Measurements from ENCODE around the gene KPNB1. TPM values are rescaled to one million over a fixed set of nuclear protein-coding genes. Genes with fewer than 3 reads are reported as not detected.

Gene KPNB1
- polyA plus RNA-seq, 1 donor from 2014 or later, result 117 TPM

- Histone ChIP-seq H3K9ac (ENCODE audit: low read length) (no peak within 1 kb of the TSS), H3K79me2 (replicated peaks; ENCODE audit: insufficient read depth, low read length) (no peaks in the 10 kb centered on the region), H3K4me3 (ENCODE audit: low read length) (peak within 1 kb of the TSS; percentile 61), H3K27ac (ENCODE audit: low read length) (no peak within 1 kb of the TSS), H2AFZ (ENCODE audit: low read depth, low read length) (no peak within 1 kb of the TSS), H3F3A (ENCODE audit: insufficient read depth, low read length, poor library complexity, severe bottlenecking) (no peaks in the 10 kb centered on the region), H3K4me2 (ENCODE audit: low read length) (no peak within 1 kb of the TSS), H3K9me3 (ENCODE audit: low read length) (no peaks in the 10 kb centered on the region), H3K36me3 (ENCODE audit: insufficient read depth, low read length) (no peaks in the 10 kb centered on the region), H3K27me3 (ENCODE audit: insufficient read depth, low read depth, low read length) (peaks cover 64% of the 10 kb centered on the region), H4K20me1 (ENCODE audit: insufficient read depth) (no peaks in the 10 kb centered on the region), H3K9me2 (ENCODE audit: insufficient read depth, low read length) (no peaks in the 10 kb centered on the region)
- TF ChIP-seq EP300 (conservative IDR thresholded peaks at IDR 0.05; ENCODE audit: poor library complexity, severe bottlenecking) (no peak), TAF1 (IDR thresholded peaks at IDR 0.05; ENCODE audit: low read depth) (no peak), POLR2AphosphoS5 (IDR thresholded peaks at IDR 0.05) (no peak), EZH2 (IDR thresholded peaks at IDR 0.05; ENCODE audit: borderline replicate concordance, insufficient read depth, low read length, poor library complexity, severe bottlenecking) (no peak), SMC3 (conservative IDR thresholded peaks at IDR 0.05; ENCODE audit: poor library complexity) (no peak), CTCF (IDR thresholded peaks at IDR 0.05; ENCODE audit: poor library complexity, severe bottlenecking) (no peak), RAD21 (conservative IDR thresholded peaks at IDR 0.05) (no peak), MXI1 (conservative IDR thresholded peaks at IDR 0.05; ENCODE audit: poor library complexity, severe bottlenecking) (no peak), REST (IDR thresholded peaks at IDR 0.05; ENCODE audit: borderline replicate concordance) (no peak)
Observed at GRCh38 chr17:47733047-47733673, 83.4 kb downstream of the KPNB1 start, which contains the start of gene TBX21. Gene TBX21, plus strand, starts transcription at chr17:47733236. Its CDS starts 219 bp downstream, at chr17:47733455.

GRCh38 chr17:47733674-47734410, 84.1 kb downstream of the KPNB1 start:
- H3K4me3 ChIP-seq (ENCODE audit: low read length), result peak overlapping the region; percentile 61
- H3K9me3 ChIP-seq (ENCODE audit: low read length), result no peaks in the 10 kb centered on the region
- TF ChIP-seq EZH2 (IDR thresholded peaks at IDR 0.05; ENCODE audit: borderline replicate concordance, insufficient read depth, low read length, poor library complexity, severe bottlenecking), result peak; percentile 6
- TF ChIP-seq CTCF (IDR thresholded peaks at IDR 0.05; ENCODE audit: poor library complexity, severe bottlenecking), result no peak
- no peaks in the 10 kb centered on the region for H4K20me1 ChIP-seq (ENCODE audit: insufficient read depth)
- H3K79me2 ChIP-seq (replicated peaks; ENCODE audit: insufficient read depth, low read length), result no peaks in the 10 kb centered on the region
- no peak overlapping the region for H3K4me2 ChIP-seq (ENCODE audit: low read length)
- no peaks in the 10 kb centered on the region for H3F3A ChIP-seq (ENCODE audit: insufficient read depth, low read length, poor library complexity, severe bottlenecking)
- H3K27me3 ChIP-seq (ENCODE audit: insufficient read depth, low read depth, low read length), result peaks cover 64% of the 10 kb centered on the region
- H3K9ac ChIP-seq (ENCODE audit: low read length), result no peak overlapping the region
- no peaks in the 10 kb centered on the region for H3K9me2 ChIP-seq (ENCODE audit: insufficient read depth, low read length)
- H2AFZ ChIP-seq (ENCODE audit: low read depth, low read length), result no peak overlapping the region
- H3K27ac ChIP-seq (ENCODE audit: low read length), result no peak overlapping the region
- H3K36me3 ChIP-seq (ENCODE audit: insufficient read depth, low read length), result no peaks in the 10 kb centered on the region
